GM19351 (cell line): Measurements from ENCODE around the gene CLDN7.
A peak's percentile ranks its signal among the peaks of the same experiment; 100 is the strongest.

Experiments used
- ATAC-seq: cut with Tn5 transposase; IDR thresholded peaks from one replicate; pipeline ENCODE4 v1.9.1; 2021; ENCODE audit warnings: mild to moderate bottlenecking, moderate library complexity; ENCODE audit not compliant: unreplicated experiment

Gene CLDN7

DNA sequence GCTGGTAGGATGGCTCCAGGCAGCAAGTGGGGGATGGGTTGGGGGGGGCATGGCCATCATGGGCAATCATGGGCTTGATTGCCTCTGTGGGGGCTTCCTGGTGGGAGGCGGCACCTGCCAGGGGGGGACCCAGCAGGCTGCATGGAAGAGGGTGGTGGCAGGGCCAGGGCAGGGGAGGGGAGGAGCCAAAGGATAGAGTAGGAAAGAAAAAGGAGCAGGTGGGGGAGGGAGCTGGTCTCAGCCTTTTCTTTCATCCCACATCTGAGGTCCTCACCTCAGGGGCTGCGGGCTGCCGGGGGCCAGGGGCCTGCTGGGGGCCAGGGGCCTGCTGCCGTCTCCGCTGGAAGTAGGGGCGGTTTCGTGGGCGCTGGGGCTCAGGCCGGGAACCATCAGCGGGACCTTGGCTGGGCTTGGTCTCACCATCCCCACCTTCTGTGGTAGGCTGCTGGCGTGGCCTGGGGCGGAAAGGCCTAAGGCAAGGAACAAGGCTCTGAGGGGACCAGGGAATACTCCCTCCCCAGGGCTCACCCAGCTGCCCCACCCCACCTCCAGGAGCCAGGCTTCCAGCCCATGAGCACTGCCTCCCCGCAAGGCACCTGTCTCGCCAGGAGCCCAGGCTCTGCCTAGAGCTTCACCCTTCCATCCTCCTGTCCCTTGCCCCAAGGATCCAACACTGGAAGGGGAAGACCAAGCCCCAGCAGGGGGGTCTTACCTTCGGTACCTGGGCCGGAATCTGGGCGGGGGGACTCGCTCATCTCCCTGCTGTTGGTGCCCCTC lies 27.2 kb upstream of the CLDN7 start:
- no peak for ATAC-seq

DNA sequence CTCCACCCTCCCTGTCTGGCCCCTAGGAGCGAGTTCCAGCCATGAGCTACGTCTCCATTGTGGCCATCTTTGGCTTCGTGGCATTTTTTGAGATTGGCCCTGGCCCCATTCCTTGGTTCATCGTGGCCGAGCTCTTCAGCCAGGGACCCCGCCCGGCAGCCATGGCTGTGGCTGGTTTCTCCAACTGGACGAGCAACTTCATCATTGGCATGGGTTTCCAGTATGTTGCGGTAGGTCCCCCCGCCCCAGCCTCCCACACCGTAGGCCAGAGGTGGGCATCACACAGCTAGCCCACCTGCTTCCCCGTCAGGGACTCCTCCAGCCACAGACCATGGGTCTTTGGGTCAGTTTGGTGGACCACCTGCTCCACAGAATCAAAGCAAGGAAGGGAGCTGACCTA lies 23.4 kb upstream of the CLDN7 start:
- ATAC-seq = no peak

DNA sequence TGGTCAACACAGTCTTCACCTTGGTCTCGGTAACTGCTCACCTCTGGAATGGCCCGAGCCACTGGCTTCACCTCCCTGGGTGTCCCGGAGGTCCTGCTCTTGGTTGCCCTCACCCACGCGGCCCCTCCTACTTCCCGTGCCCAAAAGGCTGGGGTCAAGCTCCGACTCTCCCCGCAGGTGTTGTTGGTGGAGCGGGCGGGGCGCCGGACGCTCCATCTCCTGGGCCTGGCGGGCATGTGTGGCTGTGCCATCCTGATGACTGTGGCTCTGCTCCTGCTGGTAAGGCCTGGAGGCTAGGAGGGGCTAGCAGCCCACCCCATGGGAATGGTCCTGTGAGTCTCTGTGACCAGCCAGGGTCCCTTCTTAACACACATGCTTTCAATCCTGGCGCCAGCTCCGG lies 22.6 kb upstream of the CLDN7 start:
- no peak for ATAC-seq

DNA sequence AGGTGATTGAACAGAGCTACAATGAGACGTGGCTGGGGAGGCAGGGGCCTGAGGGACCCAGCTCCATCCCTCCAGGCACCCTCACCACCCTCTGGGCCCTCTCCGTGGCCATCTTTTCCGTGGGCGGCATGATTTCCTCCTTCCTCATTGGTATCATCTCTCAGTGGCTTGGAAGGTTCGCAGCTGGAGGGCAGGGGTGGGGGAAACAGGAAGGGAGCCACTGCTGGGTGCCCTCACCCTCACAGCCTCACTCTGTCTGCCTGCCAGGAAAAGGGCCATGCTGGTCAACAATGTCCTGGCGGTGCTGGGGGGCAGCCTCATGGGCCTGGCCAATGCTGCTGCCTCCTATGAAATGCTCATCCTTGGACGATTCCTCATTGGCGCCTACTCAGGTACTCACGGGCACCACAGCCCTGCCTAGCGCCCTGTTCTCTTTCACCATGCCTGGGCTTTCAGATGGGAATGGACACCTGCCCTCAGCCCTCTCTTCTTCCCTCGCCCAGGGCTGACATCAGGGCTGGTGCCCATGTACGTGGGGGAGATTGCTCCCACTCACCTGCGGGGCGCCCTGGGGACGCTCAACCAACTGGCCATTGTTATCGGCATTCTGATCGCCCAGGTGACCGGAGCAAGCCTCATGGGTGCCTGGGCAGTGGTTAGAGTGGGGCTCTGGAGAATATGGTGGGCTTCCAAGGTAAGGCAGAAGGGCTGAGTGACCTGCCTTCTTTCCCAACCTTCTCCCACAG lies 21.4 kb upstream of the CLDN7 start:
- no peak for ATAC-seq

DNA sequence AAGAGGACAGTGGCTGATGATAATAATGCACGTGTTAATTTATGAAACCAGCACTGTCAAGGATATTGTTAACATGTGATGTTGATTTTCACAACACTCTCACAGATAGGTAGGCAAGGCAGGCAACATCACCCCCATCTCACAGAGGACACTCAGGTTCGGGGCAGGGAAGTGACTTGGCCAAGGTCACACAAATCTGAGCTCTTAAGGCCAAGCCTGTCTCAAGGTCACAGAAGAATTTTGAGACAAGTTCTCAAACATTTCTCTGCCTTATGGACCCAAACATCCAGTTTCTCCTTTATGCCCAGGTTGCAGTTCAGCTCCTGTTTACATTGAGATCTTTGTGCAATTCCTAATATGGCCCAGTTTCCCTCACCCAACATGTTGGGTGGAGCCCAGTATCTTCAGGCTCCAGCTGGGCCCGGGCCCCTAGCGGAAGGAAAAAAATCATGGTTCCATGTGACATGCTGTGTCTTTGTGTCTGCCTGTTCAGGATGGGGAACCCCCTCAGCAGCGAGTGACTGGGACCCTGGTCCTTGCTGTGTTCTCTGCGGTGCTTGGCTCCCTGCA lies 20.6 kb upstream of the CLDN7 start:
- ATAC-seq = no peak

DNA sequence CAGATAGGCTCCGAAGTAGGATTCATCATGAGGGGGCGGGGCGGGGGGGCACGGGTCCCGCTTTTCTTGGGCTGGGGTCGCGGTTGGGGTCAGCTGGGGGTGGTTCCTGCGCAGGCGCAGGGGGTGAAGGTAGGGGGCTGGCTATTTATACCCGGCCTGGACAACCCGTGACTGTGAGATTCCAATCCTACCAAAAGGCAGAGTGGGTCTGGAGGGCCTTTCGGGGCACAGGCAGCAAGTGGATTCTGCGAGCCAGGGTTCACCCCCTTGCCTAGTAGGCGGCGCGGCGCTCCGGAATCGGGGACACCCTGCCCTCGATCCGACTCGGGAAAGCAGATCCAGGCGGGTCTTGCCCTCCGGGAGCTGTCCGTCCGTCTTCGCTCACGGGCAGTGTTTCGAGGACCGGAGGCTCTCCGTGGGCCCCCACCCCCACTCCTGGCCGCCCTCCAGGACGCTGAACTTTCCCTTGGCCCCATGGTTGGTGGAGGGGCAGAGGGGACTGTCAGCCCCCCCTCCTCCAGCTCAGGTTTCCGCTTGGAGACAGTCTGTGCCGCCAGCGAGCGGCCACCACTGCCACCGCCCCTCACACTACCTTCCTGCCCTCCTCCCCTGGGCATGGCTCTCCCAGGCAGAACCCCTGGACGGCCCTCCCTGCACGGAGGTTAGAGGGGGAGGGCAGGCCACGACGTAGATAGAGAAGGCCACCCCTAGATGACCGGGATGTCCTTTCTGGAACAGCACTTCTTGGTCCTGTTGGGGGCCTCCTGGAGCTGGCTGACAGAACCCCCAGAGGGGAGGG lies 19.9 kb upstream of the CLDN7 start:
- no peak for ATAC-seq

DNA sequence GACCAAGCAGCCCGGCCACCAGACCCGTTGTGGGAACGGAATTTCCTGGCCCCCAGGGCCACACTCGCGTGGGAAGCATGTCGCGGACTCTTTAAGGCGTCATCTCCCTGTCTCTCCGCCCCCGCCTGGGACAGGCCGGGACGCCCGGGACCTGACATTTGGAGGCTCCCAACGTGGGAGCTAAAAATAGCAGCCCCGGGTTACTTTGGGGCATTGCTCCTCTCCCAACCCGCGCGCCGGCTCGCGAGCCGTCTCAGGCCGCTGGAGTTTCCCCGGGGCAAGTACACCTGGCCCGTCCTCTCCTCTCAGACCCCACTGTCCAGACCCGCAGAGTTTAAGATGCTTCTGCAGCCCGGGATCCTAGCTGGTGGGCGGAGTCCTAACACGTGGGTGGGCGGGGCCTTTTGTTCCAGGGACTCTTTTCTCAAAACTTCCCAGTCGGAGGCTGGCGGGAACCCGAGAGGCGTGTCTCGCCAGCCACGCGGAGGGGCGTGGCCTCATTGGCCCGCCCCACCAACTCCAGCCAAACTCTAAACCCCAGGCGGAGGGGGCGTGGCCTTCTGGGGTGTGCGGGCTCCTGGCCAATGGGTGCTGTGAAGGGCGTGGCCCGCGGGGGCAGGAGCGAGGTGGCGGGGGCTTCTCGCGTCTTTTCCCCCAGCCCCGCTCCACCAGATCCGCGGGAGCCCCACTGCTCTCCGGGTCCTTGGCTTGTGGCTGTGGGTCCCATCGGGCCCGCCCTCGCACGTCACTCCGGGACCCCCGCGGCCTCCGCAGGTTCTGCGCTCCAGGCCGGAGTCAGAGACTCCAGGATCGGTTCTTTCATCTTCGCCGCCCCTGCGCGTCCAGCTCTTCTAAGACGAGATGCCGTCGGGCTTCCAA lies 19.0 kb upstream of the CLDN7 start, which contains the start of gene SLC2A4:
TSS of gene SLC2A4 (plus strand) at position 645 of the 879 bp plus-strand sequence. CDS start at position 862, 217 bp downstream.
- ATAC-seq = peak; percentile 53

DNA sequence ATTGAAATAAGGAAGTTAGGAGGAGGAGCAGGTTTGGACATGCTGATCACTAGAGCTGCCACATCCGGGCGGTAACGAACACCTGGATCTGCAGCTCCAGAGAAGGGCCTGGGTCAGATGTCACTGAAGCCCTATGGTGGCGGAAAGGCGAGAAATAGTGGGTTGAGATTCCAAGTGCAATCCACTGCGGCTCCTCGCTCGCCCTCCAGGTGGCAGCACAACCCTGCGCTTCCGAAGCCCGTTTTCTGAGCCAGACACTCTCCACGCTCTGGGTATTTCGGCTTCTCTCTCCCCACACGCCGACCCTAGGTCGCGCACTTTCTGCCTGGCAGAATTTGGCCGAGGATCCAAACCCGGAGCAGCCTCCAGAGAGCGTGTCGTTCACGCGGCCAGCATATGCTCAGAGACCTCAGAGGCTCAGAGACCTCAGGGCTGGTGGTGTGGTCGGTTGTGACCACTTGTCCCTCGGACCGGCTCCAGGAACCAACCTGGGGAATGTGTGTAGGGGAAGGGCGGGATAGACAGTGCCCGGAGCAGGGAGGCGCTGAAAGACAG lies 18.3 kb upstream of the CLDN7 start:
- no peak for ATAC-seq

DNA sequence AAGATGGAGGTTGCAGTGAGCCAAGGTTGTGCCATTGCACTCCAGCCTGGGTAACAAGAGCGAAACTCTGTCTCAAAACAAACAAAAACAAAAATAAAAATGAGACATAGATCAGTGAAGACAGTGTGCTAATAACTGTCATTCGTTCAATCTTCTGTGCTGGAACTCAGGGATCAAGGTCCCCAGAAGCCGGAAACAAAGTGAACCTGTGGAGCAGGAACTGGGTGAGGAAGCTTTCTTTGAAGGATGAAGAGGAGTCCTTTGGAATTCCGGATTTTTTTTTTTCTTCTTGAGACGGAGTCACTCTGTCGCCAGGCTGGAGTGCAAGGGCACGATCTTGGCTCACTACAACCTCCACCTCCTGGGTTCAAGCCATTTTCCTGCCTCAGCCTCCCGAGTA lies 17.2 kb upstream of the CLDN7 start:
- ATAC-seq = no peak

DNA sequence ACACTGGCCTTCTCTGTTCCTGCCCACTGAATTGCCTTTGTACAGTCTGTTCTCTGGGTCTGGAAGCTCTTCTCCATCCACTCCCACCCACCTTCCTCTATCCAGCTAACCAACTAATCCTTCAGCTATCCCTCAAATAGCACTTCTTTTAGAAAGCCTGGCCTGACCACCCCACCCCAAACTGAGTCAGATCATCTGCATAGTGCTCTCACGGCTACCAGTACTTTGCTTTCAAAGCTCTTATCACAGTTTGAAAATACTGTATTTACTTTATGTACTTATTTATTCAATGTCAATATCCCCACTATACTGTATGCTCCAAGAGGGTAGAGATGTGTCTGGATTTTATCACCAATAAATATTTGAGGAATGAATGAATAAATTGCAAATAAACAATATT lies 4.5 kb upstream of the CLDN7 start:
- no peak for ATAC-seq

DNA sequence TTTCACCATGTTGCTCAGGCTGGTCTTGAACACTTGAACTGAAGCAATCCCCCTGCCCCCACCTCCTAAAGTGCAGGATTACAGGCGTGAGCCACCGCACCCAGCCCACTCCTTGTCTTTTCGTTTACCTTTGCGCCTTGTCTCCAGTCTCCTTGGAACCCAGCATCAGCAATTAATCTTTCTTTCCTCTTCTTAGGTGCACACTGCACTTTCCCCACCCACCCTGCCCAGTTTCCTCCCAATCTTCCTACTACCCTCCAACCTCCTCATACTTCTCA lies 1.5 kb upstream of the CLDN7 start:
- ATAC-seq = no peak

DNA sequence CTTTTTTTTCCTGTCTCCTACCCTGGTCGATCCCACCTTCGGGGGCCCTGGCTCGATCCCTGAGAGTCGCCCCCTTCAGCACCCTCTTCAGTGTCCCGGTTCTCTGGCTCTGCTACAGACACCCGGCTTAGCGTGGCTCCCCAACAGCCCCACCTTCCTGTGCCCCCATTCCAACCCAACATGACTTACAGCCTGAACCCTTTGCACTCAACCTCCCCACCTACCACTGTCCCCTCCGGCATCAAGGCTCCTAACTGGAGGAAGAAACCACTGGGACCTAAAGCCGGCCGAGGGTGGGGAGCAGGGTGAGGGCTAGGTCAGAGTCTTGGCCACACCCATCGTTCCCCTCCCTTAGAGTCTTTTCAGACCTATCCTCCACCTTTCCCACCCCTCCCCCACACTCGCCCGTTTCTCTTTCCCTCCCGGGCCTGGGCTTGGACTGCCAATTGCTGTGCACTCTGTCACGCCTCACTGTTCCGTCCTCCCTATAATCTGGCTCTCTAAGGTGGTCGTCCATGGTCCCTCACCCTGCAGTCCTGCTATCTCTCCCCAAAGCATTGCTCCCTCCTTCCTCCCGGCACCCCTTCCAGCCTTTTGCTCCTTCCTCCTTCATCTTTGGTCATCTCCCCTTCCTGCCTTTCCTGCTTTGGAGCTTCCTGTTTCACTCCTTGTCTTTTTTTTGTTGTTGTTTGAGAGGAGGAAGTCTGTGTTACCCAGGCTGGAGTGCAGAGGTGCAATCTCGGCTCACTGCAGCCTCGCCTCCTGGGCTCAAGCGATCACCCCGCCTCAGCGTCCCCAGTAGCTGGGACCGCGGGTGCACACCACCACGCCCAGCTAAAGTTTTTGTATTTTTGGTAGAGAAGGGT lies 890 bp upstream of the CLDN7 start:
- no peak for ATAC-seq

DNA sequence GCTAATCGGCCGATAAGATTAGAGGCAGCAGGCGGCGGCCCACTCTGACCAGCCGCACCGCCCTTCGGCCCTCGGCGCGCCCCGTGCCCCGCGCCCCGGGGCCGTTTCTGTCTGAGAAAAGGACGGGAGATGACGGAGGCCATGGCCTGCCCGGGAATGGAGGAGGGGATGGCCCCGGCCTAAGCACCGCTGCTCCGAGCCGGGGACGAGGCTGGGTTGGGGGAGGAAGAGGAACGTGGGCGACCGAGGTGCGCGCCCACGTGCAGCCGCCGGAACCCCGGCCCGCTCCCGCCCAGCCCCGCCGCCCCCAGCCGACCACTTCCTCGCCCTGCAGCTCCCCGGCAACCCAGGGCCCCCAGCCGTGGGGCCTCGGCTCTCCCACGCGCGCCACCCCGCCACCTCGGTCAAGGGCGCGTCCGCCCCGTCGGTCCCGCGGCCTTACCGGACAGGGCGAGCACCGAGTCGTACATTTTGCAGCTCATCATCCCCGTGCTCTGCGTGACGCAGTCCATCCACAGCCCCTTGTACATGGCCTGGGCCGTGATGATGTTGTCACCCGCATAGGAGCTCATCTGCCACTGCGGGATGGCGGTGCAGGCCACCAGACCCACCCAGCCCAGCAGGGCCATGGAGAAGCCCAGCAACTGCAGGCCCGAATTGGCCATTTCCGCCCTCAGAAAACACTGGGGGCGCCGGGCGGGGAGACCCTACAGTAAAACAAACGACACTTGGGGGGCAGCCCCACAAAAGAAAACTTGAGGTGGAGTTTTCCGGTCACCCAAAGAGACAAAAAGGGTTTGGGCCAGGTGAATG lies 693 bp downstream of the CLDN7 start:
- ATAC-seq = no peak

DNA sequence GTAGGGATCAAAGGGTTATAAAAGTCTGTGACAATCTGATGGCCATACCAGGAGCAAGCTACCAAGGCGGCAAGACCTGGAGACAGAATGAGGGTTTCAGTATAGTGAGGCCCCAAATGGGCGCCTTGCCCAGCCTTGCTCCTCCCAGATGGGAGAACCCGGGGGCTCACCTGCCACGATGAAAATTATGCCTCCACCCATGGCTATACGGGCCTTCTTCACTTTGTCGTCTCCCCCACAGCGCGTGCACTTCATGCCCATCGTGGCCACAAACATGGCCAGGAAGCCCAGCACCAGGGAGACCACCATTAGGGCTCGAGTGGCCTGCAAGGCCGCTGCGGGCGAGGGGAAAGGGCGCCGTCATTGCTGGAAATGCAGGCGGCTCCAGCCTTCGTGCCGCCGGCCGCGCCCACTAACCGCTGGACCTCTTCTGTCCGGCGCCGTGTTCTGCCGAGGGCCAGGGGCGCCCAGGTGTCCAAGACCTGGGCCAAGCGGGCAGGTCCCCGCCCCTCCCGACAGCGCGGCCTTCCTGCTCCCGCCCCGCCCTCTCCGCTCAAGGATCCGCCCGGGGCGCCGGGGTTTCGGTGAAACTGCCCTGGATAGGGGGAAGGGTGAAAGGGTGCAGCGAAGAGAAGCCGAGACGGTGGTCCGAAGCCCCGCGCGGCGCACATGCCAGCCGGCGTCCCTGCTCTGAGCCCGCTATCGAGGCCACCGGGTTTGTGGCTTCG lies 1.5 kb downstream of the CLDN7 start:
- ATAC-seq = no peak

DNA sequence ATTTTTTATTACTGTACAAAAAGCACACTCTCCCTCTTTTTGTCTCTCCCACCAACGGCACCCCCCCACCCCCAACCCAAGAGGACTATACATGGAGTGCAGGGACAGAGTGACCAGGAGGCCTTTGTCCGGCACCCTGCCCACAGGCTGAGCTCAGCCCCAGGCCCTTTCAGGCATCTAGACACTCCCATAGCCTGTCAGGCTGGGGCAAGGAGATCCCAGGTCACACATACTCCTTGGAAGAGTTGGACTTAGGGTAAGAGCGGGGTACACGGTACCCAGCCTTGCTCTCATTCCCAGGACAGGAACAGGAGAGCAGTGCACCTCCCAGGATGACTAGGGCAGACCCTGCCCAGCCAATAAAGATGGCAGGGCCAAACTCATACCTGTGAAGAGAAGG lies 2.1 kb downstream of the CLDN7 start:
- no peak for ATAC-seq

DNA sequence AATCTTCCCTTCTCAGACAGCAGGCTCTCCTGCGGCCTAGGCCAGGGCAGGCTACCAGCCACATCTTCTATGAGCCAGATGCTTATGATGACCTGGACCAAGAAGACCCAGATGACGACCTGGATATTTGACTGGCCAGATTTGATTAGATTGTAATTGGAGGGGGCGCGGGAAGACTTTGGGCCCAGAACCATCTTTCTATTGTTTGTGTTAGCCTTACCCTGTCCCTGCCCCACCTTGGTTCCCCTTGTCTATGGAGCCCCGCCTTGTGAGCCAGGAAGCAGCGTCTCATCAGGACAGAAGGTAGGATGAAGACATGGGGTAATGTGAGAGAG lies 2.8 kb downstream of the CLDN7 start:
- ATAC-seq = no peak

DNA sequence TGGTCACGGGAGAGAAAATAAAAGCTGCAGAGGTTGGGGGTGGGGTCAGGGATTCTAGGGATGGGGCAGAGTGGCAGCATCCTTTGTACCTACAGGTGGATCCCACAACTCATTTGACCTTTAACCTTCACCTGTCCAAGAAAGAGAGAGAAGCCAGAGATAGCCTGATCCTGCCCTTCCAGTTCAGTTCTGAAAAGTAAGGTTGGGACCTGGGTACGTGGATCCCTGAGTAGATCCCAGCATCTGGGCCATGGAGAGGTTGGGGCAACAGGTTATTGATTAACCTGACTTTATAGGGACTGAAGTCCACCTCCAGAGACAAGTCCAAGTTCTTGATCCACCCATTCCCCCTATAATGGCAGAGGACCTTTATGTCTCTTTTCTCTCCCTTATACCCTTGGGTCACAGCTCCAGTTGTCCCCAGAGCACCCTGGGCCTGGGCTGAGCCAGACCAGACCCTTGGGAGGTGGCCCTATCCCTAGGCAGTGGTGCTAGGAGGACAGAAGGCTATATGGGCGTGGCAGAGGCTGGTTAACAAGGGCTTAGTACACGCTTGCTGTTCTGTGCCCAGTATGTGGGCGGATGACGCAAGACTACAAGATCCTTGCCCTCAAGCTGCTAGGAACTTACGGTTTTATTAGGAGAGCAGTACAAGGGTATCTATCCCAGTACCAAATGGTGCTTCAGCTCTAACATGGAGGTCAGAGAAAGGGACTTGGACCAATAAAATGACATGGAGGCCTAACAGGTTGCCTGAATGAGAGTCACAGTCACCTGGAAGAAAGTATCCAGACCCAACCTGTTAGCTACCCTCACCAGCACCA lies 3.3 kb downstream of the CLDN7 start:
- ATAC-seq = no peak
